ENCODE measurements around the gene KIRREL1. TPM values are rescaled to one million over a fixed set of nuclear protein-coding genes. Genes with fewer than 3 reads are reported as not detected.
A peak's percentile ranks its signal among the peaks of the same experiment; 100 is the strongest.

The KIRREL1 gene
- total RNA-seq, 2 donors from 2014 or later: 22.8 to 26.5 TPM

GRCh38 chr1:158019171-158019868, 25.9 kb downstream of the KIRREL1 start:
- no peaks in the 10 kb centered on the region for H3K27me3 Mint-ChIP-seq (ENCODE audit: insufficient read depth)
- H3K4me3 Mint-ChIP-seq: peak overlapping the region; percentile 30
- H3K4me3 ChIP-seq (ENCODE audit: low read length): no peak overlapping the region
- peak; percentile 90 for DNase-seq
- H3K4me1 ChIP-seq (ENCODE audit: control insufficient read depth, insufficient read depth, low read length): peaks cover 18% of the 10 kb centered on the region
- H3K36me3 ChIP-seq (ENCODE audit: control insufficient read depth, insufficient read depth, low read length): no peaks in the 10 kb centered on the region
- peak overlapping the region; percentile 96 for H3K27ac ChIP-seq (ENCODE audit: low read depth, low read length)
- H3K4me1 Mint-ChIP-seq: peaks cover 64% of the 10 kb centered on the region
- no peaks in the 10 kb centered on the region for H3K9me3 Mint-ChIP-seq
- peak overlapping the region; percentile 96 for H3K27ac Mint-ChIP-seq
- H3K27me3 ChIP-seq (ENCODE audit: control insufficient read depth, insufficient read depth, low read length, poor library complexity, severe bottlenecking): no peaks in the 10 kb centered on the region
- H3K9ac ChIP-seq (ENCODE audit: extremely low read depth, low read length, poor library complexity, severe bottlenecking): peak overlapping the region; percentile 46
- WGBS, 2 experiments (ENCODE audit: insufficient coverage in 1 of 2, insufficient read length in 1 of 2): 0 to 13% methylated on average over 2 to 4 of the region's 4 CpGs
- no peaks in the 10 kb centered on the region for H3K36me3 Mint-ChIP-seq (ENCODE audit: low read depth)
- no peaks in the 10 kb centered on the region for H3K9me3 ChIP-seq (ENCODE audit: control insufficient read depth, low read length)
- TF ChIP-seq CTCF (conservative IDR thresholded peaks at IDR 0.05): no peak

GRCh38 chr1:158020259-158020885, 26.9 kb downstream of the KIRREL1 start:
- WGBS, 2 experiments (ENCODE audit: insufficient coverage in 1 of 2, insufficient read length in 1 of 2): 89 to 92% methylated on average over 2 to 4 of the region's 4 CpGs
- Mint-ChIP-seq H3K4me3 (peak overlapping the region; percentile 30), H3K36me3 (ENCODE audit: low read depth) (no peaks in the 10 kb centered on the region), H3K27ac (peak overlapping the region; percentile 96), H3K27me3 (ENCODE audit: insufficient read depth) (no peaks in the 10 kb centered on the region), H3K9me3 (no peaks in the 10 kb centered on the region), H3K4me1 (peaks cover 63% of the 10 kb centered on the region)
- no peaks in the 10 kb centered on the region for H3K36me3 ChIP-seq (ENCODE audit: control insufficient read depth, insufficient read depth, low read length)
- no peak for TF ChIP-seq CTCF (conservative IDR thresholded peaks at IDR 0.05)
- H3K9ac ChIP-seq (ENCODE audit: extremely low read depth, low read length, poor library complexity, severe bottlenecking): peak overlapping the region; percentile 46
- no peak overlapping the region for H3K4me3 ChIP-seq (ENCODE audit: low read length)
- H3K27me3 ChIP-seq (ENCODE audit: control insufficient read depth, insufficient read depth, low read length, poor library complexity, severe bottlenecking): no peaks in the 10 kb centered on the region
- peak overlapping the region; percentile 96 for H3K27ac ChIP-seq (ENCODE audit: low read depth, low read length)
- peaks cover 18% of the 10 kb centered on the region for H3K4me1 ChIP-seq (ENCODE audit: control insufficient read depth, insufficient read depth, low read length)
- H3K9me3 ChIP-seq (ENCODE audit: control insufficient read depth, low read length): no peaks in the 10 kb centered on the region
- DNase-seq: no peak

- peak overlapping the region; percentile 20 for H3K27ac Mint-ChIP-seq
- H3K27me3 Mint-ChIP-seq (ENCODE audit: insufficient read depth): no peaks in the 10 kb centered on the region
- H3K4me3 Mint-ChIP-seq: no peak overlapping the region
These were observed 27.6 kb downstream of the KIRREL1 start for GRCh38 chr1:158020886-158021620.

More at GRCh38 chr1:158020886-158021620, 27.6 kb downstream of the KIRREL1 start:
- no peaks in the 10 kb centered on the region for H3K36me3 ChIP-seq (ENCODE audit: control insufficient read depth, insufficient read depth, low read length)
- no peak overlapping the region for H3K27ac ChIP-seq (ENCODE audit: low read depth, low read length)
- peaks cover 18% of the 10 kb centered on the region for H3K4me1 ChIP-seq (ENCODE audit: control insufficient read depth, insufficient read depth, low read length)
- TF ChIP-seq CTCF (conservative IDR thresholded peaks at IDR 0.05): no peak
- WGBS, 2 experiments (ENCODE audit: insufficient coverage in 1 of 2, insufficient read length in 1 of 2): 62 to 68% methylated on average over 5 to 6 of the region's 6 CpGs
- H3K9me3 ChIP-seq (ENCODE audit: control insufficient read depth, low read length): no peaks in the 10 kb centered on the region
- no peak for DNase-seq
- H3K9me3 Mint-ChIP-seq: no peaks in the 10 kb centered on the region
- no peak overlapping the region for H3K4me3 ChIP-seq (ENCODE audit: low read length)
- H3K36me3 Mint-ChIP-seq (ENCODE audit: low read depth): no peaks in the 10 kb centered on the region
- peaks cover 62% of the 10 kb centered on the region for H3K4me1 Mint-ChIP-seq
- no peaks in the 10 kb centered on the region for H3K27me3 ChIP-seq (ENCODE audit: control insufficient read depth, insufficient read depth, low read length, poor library complexity, severe bottlenecking)
- no peak overlapping the region for H3K9ac ChIP-seq (ENCODE audit: extremely low read depth, low read length, poor library complexity, severe bottlenecking)

All from endodermal cell (in vitro differentiated cells).